HepG2 (cell line): ENCODE results near the gene NEK7. TPM values are rescaled to one million over a fixed set of nuclear protein-coding genes. Genes with fewer than 3 reads are reported as not detected.

Experiments used
- CBFB ChIP-seq: sonication (generic); formaldehyde crosslinking; IDR thresholded peaks from 2 replicates; pipeline ENCODE4 v1.4.0; 2020; ENCODE audit warnings: missing genetic modification reagents
- IKZF1 ChIP-seq: fragments of 450-650 bp; IDR thresholded peaks from 2 replicates; pipeline ENCODE4 v1.7.1; 2016
- NBN ChIP-seq: fragments of 450-650 bp; conservative IDR thresholded peaks from 2 replicates; pipeline ENCODE4 v1.6.1; 2017
- NFE2L1 ChIP-seq: sonication (generic); formaldehyde crosslinking; IDR thresholded peaks from 2 replicates; pipeline ENCODE4 v1.4.0; 2020; ENCODE audit warnings: missing genetic modification reagents, mild to moderate bottlenecking, borderline replicate concordance
- NR1H2 ChIP-seq: sonication (generic); formaldehyde crosslinking; IDR thresholded peaks from 2 replicates; pipeline ENCODE4 v1.8.1; 2022; ENCODE audit warnings: low read depth, missing genetic modification reagents, borderline replicate concordance
- NR2F6 ChIP-seq, 2 experiments: IDR thresholded peaks; 2 replicates each; pipeline ENCODE4 v1.6.1; 2016; ENCODE audit warnings: antibody characterized with exemption in 1 of 2, mild to moderate bottlenecking in 1 of 2
- RAD21 ChIP-seq: fragments of 450-650 bp; formaldehyde crosslinking; IDR thresholded peaks from 2 replicates; pipeline ENCODE4 v1.5.0; 2020; ENCODE audit warnings: mild to moderate bottlenecking
- RELA ChIP-seq: sonication (generic); formaldehyde crosslinking; IDR thresholded peaks from 2 replicates; pipeline ENCODE4 v1.4.0; 2020; ENCODE audit warnings: missing genetic modification reagents
- STAT5B ChIP-seq: sonication (generic); formaldehyde crosslinking; IDR thresholded peaks from 2 replicates; pipeline ENCODE4 v1.4.0; 2020; ENCODE audit warnings: missing genetic modification reagents
- TAF15 ChIP-seq: fragments of 200-400 bp; formaldehyde crosslinking; IDR thresholded peaks from one replicate; pipeline ENCODE4 v1.6.1; 2018; ENCODE audit warnings: mild to moderate bottlenecking, low read depth, low read length; ENCODE audit not compliant: poor library complexity, severe bottlenecking
- ZIK1 ChIP-seq: sonication (generic); formaldehyde crosslinking; IDR thresholded peaks from 2 replicates; pipeline ENCODE4 v1.5.0; 2020; ENCODE audit warnings: mild to moderate bottlenecking, low read depth, missing genetic modification reagents, borderline replicate concordance
- ZNF260 ChIP-seq: sonication (generic); formaldehyde crosslinking; IDR thresholded peaks from 2 replicates; pipeline ENCODE4 v1.4.0; 2020; ENCODE audit warnings: missing genetic modification reagents, low read depth, mild to moderate bottlenecking, borderline replicate concordance
- ZNF549 ChIP-seq: sonication (generic); formaldehyde crosslinking; IDR thresholded peaks from 2 replicates; pipeline ENCODE4 v1.5.0; 2020; ENCODE audit warnings: missing genetic modification reagents
- ZNF574 ChIP-seq: sonication (generic); formaldehyde crosslinking; IDR thresholded peaks from 2 replicates; pipeline ENCODE4 v1.4.0; 2020; ENCODE audit warnings: missing genetic modification reagents
- ZNF724P ChIP-seq: sonication (generic); formaldehyde crosslinking; IDR thresholded peaks from 2 replicates; pipeline ENCODE4 v1.8.0; 2022; ENCODE audit warnings: missing genetic modification reagents, borderline replicate concordance
- polyA plus RNA-seq, 8 experiments: library from polyadenylated mRNA; depleted of rRNA in 3 of 8; stranded (reverse) in 7 of 8; unstranded in 1 of 8; fragments of >200 nt; fragmentation: Illumina TruSeq in 4 of 8; extraction: Trizol in 4 of 8; gene quantifications; 2 replicates each; pipeline versions ENCODE4 v1.2.1 to v1.2.3, GENCODE V29; 2011 to 2016; ENCODE audit warnings: low read depth in 4 of 8, missing spikeins in 1 of 8, mixed read lengths in 1 of 8; ENCODE audit not compliant: insufficient read depth in 1 of 8
- total RNA-seq, 5 experiments: library from RNA; depleted of rRNA; stranded (reverse); fragments of >200 nt; fragmentation: Illumina TruSeq; extraction: Trizol; gene quantifications; 2 replicates each; pipeline ENCODE4 v1.2.3, GENCODE V29; 2016; ENCODE audit warnings: low read depth in 1 of 5
- TF ChIP-seq, protein P1 (sequence below): sonication (generic); formaldehyde crosslinking; IDR thresholded peaks from 2 replicates; pipeline ENCODE4 v1.9.0; 2021; ENCODE audit warnings: missing genetic modification reagents, borderline replicate concordance
- TF ChIP-seq, protein P2 (sequence below): sonication (generic); formaldehyde crosslinking; IDR thresholded peaks from 2 replicates; pipeline ENCODE4 v1.4.0; 2020; ENCODE audit warnings: mild to moderate bottlenecking, missing genetic modification reagents
- TF ChIP-seq, protein P3 (sequence below): IDR thresholded peaks from 2 replicates; pipeline ENCODE4 v1.4.0; 2020; ENCODE audit warnings: mild to moderate bottlenecking, missing genetic modification reagents

The NEK7 gene
- total and polyA plus RNA-seq, 2 of the 13 experiments (the other 11 are each of a cell fraction or from before 2014, with no cell fraction given): 18.1 to 19.2 TPM

- TF ChIP-seq NBN: no peak
- no peak for TF ChIP-seq IKZF1
- TF ChIP-seq ZNF724P (CRISPR knock-in tag): no peak
- TF ChIP-seq CBFB (CRISPR knock-in tag): no peak
- no peak for TF ChIP-seq RELA
- TF ChIP-seq ZIK1: 0 out of 2 replicates have a peak, but pooled peaks have one; percentile 60
- no peak for TF ChIP-seq STAT5B
- no peak for TF ChIP-seq RAD21 (CRISPR knock-in tag)
- TF ChIP-seq NFE2L1 (CRISPR knock-in tag): no peak
- no peak for TF ChIP-seq ZNF260 (CRISPR knock-in tag)
- TF ChIP-seq TAF15: peak; percentile 64
- no peak for TF ChIP-seq NR2F6 (IDR thresholded peaks at IDR 0.05)
- TF ChIP-seq NR2F6 (CRISPR knock-in tag; IDR thresholded peaks at IDR 0.05): no peak
- TF ChIP-seq, protein P1, sequence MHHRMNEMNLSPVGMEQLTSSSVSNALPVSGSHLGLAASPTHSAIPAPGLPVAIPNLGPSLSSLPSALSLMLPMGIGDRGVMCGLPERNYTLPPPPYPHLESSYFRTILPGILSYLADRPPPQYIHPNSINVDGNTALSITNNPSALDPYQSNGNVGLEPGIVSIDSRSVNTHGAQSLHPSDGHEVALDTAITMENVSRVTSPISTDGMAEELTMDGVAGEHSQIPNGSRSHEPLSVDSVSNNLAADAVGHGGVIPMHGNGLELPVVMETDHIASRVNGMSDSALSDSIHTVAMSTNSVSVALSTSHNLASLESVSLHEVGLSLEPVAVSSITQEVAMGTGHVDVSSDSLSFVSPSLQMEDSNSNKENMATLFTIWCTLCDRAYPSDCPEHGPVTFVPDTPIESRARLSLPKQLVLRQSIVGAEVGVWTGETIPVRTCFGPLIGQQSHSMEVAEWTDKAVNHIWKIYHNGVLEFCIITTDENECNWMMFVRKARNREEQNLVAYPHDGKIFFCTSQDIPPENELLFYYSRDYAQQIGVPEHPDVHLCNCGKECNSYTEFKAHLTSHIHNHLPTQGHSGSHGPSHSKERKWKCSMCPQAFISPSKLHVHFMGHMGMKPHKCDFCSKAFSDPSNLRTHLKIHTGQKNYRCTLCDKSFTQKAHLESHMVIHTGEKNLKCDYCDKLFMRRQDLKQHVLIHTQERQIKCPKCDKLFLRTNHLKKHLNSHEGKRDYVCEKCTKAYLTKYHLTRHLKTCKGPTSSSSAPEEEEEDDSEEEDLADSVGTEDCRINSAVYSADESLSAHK (CRISPR knock-in tag): 0 out of 2 replicates have a peak, but pooled peaks have one; percentile 50
- TF ChIP-seq, protein P2, sequence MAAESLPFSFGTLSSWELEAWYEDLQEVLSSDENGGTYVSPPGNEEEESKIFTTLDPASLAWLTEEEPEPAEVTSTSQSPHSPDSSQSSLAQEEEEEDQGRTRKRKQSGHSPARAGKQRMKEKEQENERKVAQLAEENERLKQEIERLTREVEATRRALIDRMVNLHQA (CRISPR knock-in tag): no peak
- TF ChIP-seq NR1H2 (CRISPR knock-in tag): no peak
- TF ChIP-seq, protein P3, sequence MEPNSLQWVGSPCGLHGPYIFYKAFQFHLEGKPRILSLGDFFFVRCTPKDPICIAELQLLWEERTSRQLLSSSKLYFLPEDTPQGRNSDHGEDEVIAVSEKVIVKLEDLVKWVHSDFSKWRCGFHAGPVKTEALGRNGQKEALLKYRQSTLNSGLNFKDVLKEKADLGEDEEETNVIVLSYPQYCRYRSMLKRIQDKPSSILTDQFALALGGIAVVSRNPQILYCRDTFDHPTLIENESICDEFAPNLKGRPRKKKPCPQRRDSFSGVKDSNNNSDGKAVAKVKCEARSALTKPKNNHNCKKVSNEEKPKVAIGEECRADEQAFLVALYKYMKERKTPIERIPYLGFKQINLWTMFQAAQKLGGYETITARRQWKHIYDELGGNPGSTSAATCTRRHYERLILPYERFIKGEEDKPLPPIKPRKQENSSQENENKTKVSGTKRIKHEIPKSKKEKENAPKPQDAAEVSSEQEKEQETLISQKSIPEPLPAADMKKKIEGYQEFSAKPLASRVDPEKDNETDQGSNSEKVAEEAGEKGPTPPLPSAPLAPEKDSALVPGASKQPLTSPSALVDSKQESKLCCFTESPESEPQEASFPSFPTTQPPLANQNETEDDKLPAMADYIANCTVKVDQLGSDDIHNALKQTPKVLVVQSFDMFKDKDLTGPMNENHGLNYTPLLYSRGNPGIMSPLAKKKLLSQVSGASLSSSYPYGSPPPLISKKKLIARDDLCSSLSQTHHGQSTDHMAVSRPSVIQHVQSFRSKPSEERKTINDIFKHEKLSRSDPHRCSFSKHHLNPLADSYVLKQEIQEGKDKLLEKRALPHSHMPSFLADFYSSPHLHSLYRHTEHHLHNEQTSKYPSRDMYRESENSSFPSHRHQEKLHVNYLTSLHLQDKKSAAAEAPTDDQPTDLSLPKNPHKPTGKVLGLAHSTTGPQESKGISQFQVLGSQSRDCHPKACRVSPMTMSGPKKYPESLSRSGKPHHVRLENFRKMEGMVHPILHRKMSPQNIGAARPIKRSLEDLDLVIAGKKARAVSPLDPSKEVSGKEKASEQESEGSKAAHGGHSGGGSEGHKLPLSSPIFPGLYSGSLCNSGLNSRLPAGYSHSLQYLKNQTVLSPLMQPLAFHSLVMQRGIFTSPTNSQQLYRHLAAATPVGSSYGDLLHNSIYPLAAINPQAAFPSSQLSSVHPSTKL: peak; percentile 35
- TF ChIP-seq ZNF549 (CRISPR knock-in tag): no peak
- peak; percentile 47; the same call in 1 of the 2 replicates for TF ChIP-seq ZNF574 (CRISPR knock-in tag)
Measured at GRCh38 chr1:198158735-198159589, 2.2 kb downstream of the NEK7 start (continued).
